HCT116 (cell line): ENCODE data around the gene SLC12A7. TPM values are rescaled to one million over a fixed set of nuclear protein-coding genes. Genes with fewer than 3 reads are reported as not detected.

ENCODE experiments used
- ATAC-seq: fragments of 200-7000 bp; cut with Tn5 transposase; 2 replicates; pipeline ENCODE4 v1.9.1; 2020; ENCODE audit warnings: mild to moderate bottlenecking, moderate library complexity
- BruUV-seq: library from RNA; stranded (reverse); fragments of 400-500 nt; replicated peaks from 2 replicates; lab custom pipeline; 2021; lab: Mats Ljungman, UMichigan
- CTCF ChIA-PET: fragments of 300-600 bp; sonication (Branson Sonifier 250); formaldehyde crosslinking; loops from one replicate; lab custom pipeline; 2021; ENCODE audit warnings: antibody characterized with exemption; lab: Charles Lee
- POLR2A ChIA-PET: fragments of 300-600, 350-600 bp; sonication (Branson Sonifier 250); formaldehyde crosslinking; loops from one replicate; lab custom pipeline; 2021; ENCODE audit warnings: antibody characterized with exemption; lab: Charles Lee
- RAD21 ChIA-PET, 2 experiments: fragments of 300-600 bp; sonication (Branson Sonifier 250); formaldehyde crosslinking; loops; one replicate each; lab custom pipeline; 2023; ENCODE audit warnings: low total read pairs in 2 of 2; ENCODE audit not compliant: uncharacterized antibody in 2 of 2, unreplicated experiment in 2 of 2, low non-redundant PET in 1 of 2; lab: Charles Lee
- DNase-seq: peaks from one replicate; pipeline ENCODE4 v3.0.0-alpha.2; 2010; ENCODE audit warnings: low read depth, low spot score
- H2AFZ ChIP-seq: fragments of 200-600 bp; shearing (Covaris generic), sonication (generic); 2 replicates; pipeline ENCODE4 v1.6.1; 2017; ENCODE audit warnings: low read depth, mixed run types, mixed read lengths, antibody characterized with exemption, low read length; ENCODE audit not compliant: poor library complexity, severe bottlenecking
- H3K27ac ChIP-seq: 2 replicates; pipeline ENCODE4 v1.5.1; 2012; ENCODE audit warnings: low read depth, low read length
- H3K27me3 ChIP-seq: fragments of 200-600 bp; sonication (generic); 2 replicates; pipeline ENCODE4 v1.6.1; 2016; ENCODE audit warnings: mixed run types, low read length, mixed read lengths; ENCODE audit not compliant: insufficient read depth
- H3K36me3 ChIP-seq, 2 experiments: fragments of 200-500 bp in 1 of 2; fragments of 200-600 bp in 1 of 2; sonication (Bioruptor generic) in 1 of 2; sonication (generic) in 1 of 2; 2 replicates each; pipeline versions ENCODE4 v1.5.1 to v1.6.1; 2014 to 2016; ENCODE audit warnings: low read length in 2 of 2, inconsistent platforms in 1 of 2, mixed read lengths in 1 of 2, mixed run types in 1 of 2; ENCODE audit not compliant: insufficient read depth in 2 of 2, control insufficient read depth in 1 of 2
- H3K4me1 ChIP-seq, 2 experiments: fragments of 200-600 bp in 1 of 2; sonication (generic) in 1 of 2; 2 replicates each; pipeline versions ENCODE4 v1.5.1 to v1.6.1; 2012 to 2017; ENCODE audit warnings: low read length in 2 of 2, inconsistent platforms in 1 of 2, mild to moderate bottlenecking in 1 of 2, mixed read lengths in 1 of 2, mixed run types in 1 of 2, moderate library complexity in 1 of 2; ENCODE audit not compliant: insufficient read depth in 2 of 2, control insufficient read depth in 1 of 2
- H3K4me2 ChIP-seq: fragments of 200-600 bp; sonication (generic); 2 replicates; pipeline ENCODE4 v1.6.1; 2017; ENCODE audit warnings: mixed run types, low read length, mixed read lengths
- H3K4me3 ChIP-seq, 2 experiments: fragments of 200-600 bp in 1 of 2; sonication (generic) in 1 of 2; replicated peaks in 1 of 2; 2 replicates each; pipeline ENCODE4 v1.5.1; 2011 to 2016; ENCODE audit warnings: low read length in 2 of 2, control low read depth in 1 of 2, low read depth in 1 of 2, mild to moderate bottlenecking in 1 of 2, mixed read lengths in 1 of 2, mixed run types in 1 of 2
- H3K79me2 ChIP-seq: fragments of 200-600 bp; sonication (generic); 2 replicates; pipeline ENCODE4 v1.6.1; 2017; ENCODE audit warnings: mild to moderate bottlenecking, mixed run types, low read length, moderate library complexity, mixed read lengths; ENCODE audit not compliant: insufficient read depth
- H3K9ac ChIP-seq: fragments of 200-600 bp; sonication (generic); 2 replicates; pipeline ENCODE4 v1.6.1; 2016; ENCODE audit warnings: low read length, mixed read lengths
- H3K9me2 ChIP-seq: fragments of 200-600 bp; sonication (generic), shearing (Covaris generic); 2 replicates; pipeline ENCODE4 v1.6.1; 2017; ENCODE audit warnings: mixed run types, mild to moderate bottlenecking, moderate library complexity; ENCODE audit not compliant: insufficient read depth
- H3K9me3 ChIP-seq, 2 experiments: fragments of 200-500 bp in 1 of 2; fragments of 200-600 bp in 1 of 2; sonication (Bioruptor generic) in 1 of 2; sonication (generic) in 1 of 2; 2 replicates each; pipeline ENCODE4 v1.6.1; 2014 to 2017; ENCODE audit warnings: low read length in 2 of 2, mixed read lengths in 2 of 2, inconsistent platforms in 1 of 2, low read depth in 1 of 2, mild to moderate bottlenecking in 1 of 2, mixed run types in 1 of 2, moderate library complexity in 1 of 2; ENCODE audit not compliant: control insufficient read depth in 1 of 2, insufficient read depth in 1 of 2
- H4K20me1 ChIP-seq: fragments of 200-600 bp; sonication (generic), shearing (Covaris generic); 2 replicates; pipeline ENCODE4 v1.6.1; 2017; ENCODE audit warnings: mixed run types, mild to moderate bottlenecking, moderate library complexity; ENCODE audit not compliant: insufficient read depth
- CBX3 ChIP-seq: IDR thresholded peaks from 2 replicates; pipeline ENCODE4 v1.6.1; 2012; ENCODE audit warnings: low read depth
- EGR1 ChIP-seq: IDR thresholded peaks from 2 replicates; pipeline ENCODE4 v1.6.1; 2012; ENCODE audit warnings: low read depth
- ELF1 ChIP-seq: IDR thresholded peaks from 2 replicates; pipeline ENCODE4 v1.6.1; 2012; ENCODE audit warnings: low read depth, borderline replicate concordance
- EZH2 ChIP-seq: fragments of 200-600 bp; sonication (generic); IDR thresholded peaks from 2 replicates; pipeline ENCODE4 v1.6.1; 2017; ENCODE audit warnings: antibody characterized with exemption, mixed run types
- MAX ChIP-seq: IDR thresholded peaks from 2 replicates; pipeline ENCODE4 v1.6.1; 2012
- TCF7L2 ChIP-seq: IDR thresholded peaks from 2 replicates; pipeline ENCODE4 v1.7.0; 2011; ENCODE audit warnings: borderline replicate concordance, inconsistent platforms; ENCODE audit not compliant: insufficient read depth, insufficient read length; ENCODE audit errors: extremely low read depth
- ZBTB33 ChIP-seq: IDR thresholded peaks from 2 replicates; pipeline ENCODE4 v1.6.1; 2011; ENCODE audit warnings: mild to moderate bottlenecking, low read length, moderate library complexity; ENCODE audit not compliant: insufficient replicate concordance; ENCODE audit errors: extremely low read depth
- intact Hi-C: fragments of 100-400 bp; cut with micrococcal nuclease; formaldehyde crosslinking; loops from 2 replicates; pipeline ENCODE4 v1.10.0; 2022
- total RNA-seq: library from RNA; stranded (reverse); gene quantifications from one replicate; pipeline ENCODE4 v1.2.1, GENCODE V29; 2021; ENCODE audit not compliant: unreplicated experiment
- TF ChIP-seq, protein P1 (sequence below), 3 experiments: fragments of 200-600 bp in 1 of 3; sonication (generic) in 1 of 3; IDR thresholded peaks in 2 of 3; conservative IDR thresholded peaks in 1 of 3; 2 replicates each; pipeline ENCODE4 v1.5.1; 2012 to 2017; ENCODE audit warnings: low read depth in 2 of 3, low read length in 2 of 3, antibody characterized with exemption in 1 of 3, borderline replicate concordance in 1 of 3, control low read depth in 1 of 3, mild to moderate bottlenecking in 1 of 3, mixed read lengths in 1 of 3, mixed run types in 1 of 3, moderate library complexity in 1 of 3; ENCODE audit not compliant: insufficient read depth in 1 of 3
- TF ChIP-seq, protein P2 (sequence below): IDR thresholded peaks from 2 replicates; pipeline ENCODE4 v1.6.1; 2012; ENCODE audit warnings: low read depth

SLC12A7 gene
- total RNA-seq, 1 experiment from 2014 or later, result 29.6 TPM

DNA sequence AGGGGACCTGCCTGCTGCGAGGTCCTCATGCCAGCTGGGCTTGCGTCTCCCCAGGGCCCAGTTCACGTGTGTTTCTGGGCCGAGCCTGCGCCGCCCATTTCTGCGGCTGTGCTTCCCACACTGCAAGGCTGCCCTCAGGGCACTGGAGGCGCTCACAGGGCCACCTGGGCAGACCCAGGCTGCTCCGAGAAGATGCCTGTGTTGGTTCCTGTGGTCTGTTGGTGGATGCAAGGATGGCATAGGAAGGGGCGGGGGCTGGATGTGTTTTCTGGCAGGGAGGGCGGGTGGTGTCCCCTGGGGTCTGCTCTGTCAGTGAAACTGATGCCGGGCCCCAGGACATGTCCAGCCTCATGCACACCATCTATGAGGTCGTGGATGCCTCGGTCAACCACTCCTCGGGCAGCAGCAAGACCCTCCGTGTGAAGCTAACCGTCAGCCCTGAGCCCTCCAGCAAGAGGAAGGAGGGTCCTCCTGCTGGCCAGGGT lies 77.4 kb downstream of the SLC12A7 start:
- Histone ChIP-seq H3K4me2 (no peak overlapping the region), H3K27me3 (no peaks in the 10 kb centered on the region), H3K79me2 (no peaks in the 10 kb centered on the region), H3K27ac (no peak overlapping the region), H2AFZ (no peak overlapping the region), H3K36me3 (no peaks in the 10 kb centered on the region), H3K9ac (no peak overlapping the region), H4K20me1 (no peaks in the 10 kb centered on the region), H3K4me1 (no peaks in the 10 kb centered on the region), H3K4me3 (no peak overlapping the region), H3K9me2 (no peaks in the 10 kb centered on the region), H3K9me3 (no peaks in the 10 kb centered on the region)
- CTCF ChIA-PET, result no interaction called here
- no peak for DNase-seq
- RAD21 ChIA-PET, result no interaction called here
- POLR2A ChIA-PET, result no interaction called here
- intact Hi-C loops, result no loop called here
- no TSS peak for BruUV-seq
- no peak for ATAC-seq
- TF ChIP-seq, protein P1, sequence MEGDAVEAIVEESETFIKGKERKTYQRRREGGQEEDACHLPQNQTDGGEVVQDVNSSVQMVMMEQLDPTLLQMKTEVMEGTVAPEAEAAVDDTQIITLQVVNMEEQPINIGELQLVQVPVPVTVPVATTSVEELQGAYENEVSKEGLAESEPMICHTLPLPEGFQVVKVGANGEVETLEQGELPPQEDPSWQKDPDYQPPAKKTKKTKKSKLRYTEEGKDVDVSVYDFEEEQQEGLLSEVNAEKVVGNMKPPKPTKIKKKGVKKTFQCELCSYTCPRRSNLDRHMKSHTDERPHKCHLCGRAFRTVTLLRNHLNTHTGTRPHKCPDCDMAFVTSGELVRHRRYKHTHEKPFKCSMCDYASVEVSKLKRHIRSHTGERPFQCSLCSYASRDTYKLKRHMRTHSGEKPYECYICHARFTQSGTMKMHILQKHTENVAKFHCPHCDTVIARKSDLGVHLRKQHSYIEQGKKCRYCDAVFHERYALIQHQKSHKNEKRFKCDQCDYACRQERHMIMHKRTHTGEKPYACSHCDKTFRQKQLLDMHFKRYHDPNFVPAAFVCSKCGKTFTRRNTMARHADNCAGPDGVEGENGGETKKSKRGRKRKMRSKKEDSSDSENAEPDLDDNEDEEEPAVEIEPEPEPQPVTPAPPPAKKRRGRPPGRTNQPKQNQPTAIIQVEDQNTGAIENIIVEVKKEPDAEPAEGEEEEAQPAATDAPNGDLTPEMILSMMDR (IDR thresholded peaks at IDR 0.05 in 2 of 3, conservative IDR thresholded peaks at IDR 0.05 in 1 of 3; ENCODE audit: borderline replicate concordance in 1 of 3, insufficient read depth in 1 of 3, low read depth in 2 of 3, low read length in 2 of 3), result no peak

- intact Hi-C loops, result no loop called here
- H2AFZ ChIP-seq, result no peak overlapping the region
- POLR2A ChIA-PET, result no interaction called here
- H3K9me2 ChIP-seq, result no peaks in the 10 kb centered on the region
- H3K9me3 ChIP-seq, result no peaks in the 10 kb centered on the region
- BruUV-seq, result no TSS peak
- RAD21 ChIA-PET, result no interaction called here
- no peak overlapping the region for H3K27ac ChIP-seq
- H3K4me2 ChIP-seq, result no peak overlapping the region
- CTCF ChIA-PET, result no interaction called here
- H4K20me1 ChIP-seq, result no peaks in the 10 kb centered on the region
- no peak overlapping the region for H3K9ac ChIP-seq
- H3K79me2 ChIP-seq, result no peaks in the 10 kb centered on the region
- no peak overlapping the region for H3K4me3 ChIP-seq
- H3K4me1 ChIP-seq, result no peaks in the 10 kb centered on the region
- DNase-seq (no peak), ATAC-seq (no peak)
- H3K36me3 ChIP-seq, result no peaks in the 10 kb centered on the region
- H3K27me3 ChIP-seq, result no peaks in the 10 kb centered on the region
- TF ChIP-seq ELF1 (no peak), EZH2 (no peak), ZBTB33 (no peak), TCF7L2 (no peak), CBX3 (no peak), EGR1 (no peak), MAX (no peak)
- TF ChIP-seq, protein P2, sequence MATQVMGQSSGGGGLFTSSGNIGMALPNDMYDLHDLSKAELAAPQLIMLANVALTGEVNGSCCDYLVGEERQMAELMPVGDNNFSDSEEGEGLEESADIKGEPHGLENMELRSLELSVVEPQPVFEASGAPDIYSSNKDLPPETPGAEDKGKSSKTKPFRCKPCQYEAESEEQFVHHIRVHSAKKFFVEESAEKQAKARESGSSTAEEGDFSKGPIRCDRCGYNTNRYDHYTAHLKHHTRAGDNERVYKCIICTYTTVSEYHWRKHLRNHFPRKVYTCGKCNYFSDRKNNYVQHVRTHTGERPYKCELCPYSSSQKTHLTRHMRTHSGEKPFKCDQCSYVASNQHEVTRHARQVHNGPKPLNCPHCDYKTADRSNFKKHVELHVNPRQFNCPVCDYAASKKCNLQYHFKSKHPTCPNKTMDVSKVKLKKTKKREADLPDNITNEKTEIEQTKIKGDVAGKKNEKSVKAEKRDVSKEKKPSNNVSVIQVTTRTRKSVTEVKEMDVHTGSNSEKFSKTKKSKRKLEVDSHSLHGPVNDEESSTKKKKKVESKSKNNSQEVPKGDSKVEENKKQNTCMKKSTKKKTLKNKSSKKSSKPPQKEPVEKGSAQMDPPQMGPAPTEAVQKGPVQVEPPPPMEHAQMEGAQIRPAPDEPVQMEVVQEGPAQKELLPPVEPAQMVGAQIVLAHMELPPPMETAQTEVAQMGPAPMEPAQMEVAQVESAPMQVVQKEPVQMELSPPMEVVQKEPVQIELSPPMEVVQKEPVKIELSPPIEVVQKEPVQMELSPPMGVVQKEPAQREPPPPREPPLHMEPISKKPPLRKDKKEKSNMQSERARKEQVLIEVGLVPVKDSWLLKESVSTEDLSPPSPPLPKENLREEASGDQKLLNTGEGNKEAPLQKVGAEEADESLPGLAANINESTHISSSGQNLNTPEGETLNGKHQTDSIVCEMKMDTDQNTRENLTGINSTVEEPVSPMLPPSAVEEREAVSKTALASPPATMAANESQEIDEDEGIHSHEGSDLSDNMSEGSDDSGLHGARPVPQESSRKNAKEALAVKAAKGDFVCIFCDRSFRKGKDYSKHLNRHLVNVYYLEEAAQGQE, result no peak
Observed at GRCh38 chr5:1033606-1034420, 78.0 kb downstream of the SLC12A7 start.
